NOMO-1 treated with DMSO at 0.1 percent for 48 hours (cell line): ENCODE measurements around the gene ACIN1.

ENCODE experiments used
- DNase-seq: peaks from one replicate; lab custom pipeline; 2025; ENCODE audit not compliant: unreplicated experiment; lab: John Stamatoyannopoulos, UW

ACIN1 gene

GRCh38 chr14:23094666-23095195 is at the start of gene ACIN1:
ACIN1 (minus strand) TSS chr14:23095136; CDS start chr14:23095112, 24 bp downstream.
- DNase-seq, result no peak

GRCh38 chr14:23143911-23144310 is 49.0 kb upstream of the ACIN1 start:
- no peak for DNase-seq

GRCh38 chr14:23142826-23143225 is 47.9 kb upstream of the ACIN1 start:
- no peak for DNase-seq

GRCh38 chr14:23141706-23142444 is 46.9 kb upstream of the ACIN1 start:
- no peak for DNase-seq

GRCh38 chr14:23140371-23140770 is 45.4 kb upstream of the ACIN1 start:
- no peak for DNase-seq

GRCh38 chr14:23139874-23140273 is 44.9 kb upstream of the ACIN1 start:
- DNase-seq, result no peak

- no peak for DNase-seq
These were observed 43.0 kb upstream of the ACIN1 start for GRCh38 chr14:23137813-23138535.

- DNase-seq, result no peak
These were observed 42.4 kb upstream of the ACIN1 start for GRCh38 chr14:23137192-23137812.

GRCh38 chr14:23136566-23137133 is 41.7 kb upstream of the ACIN1 start:
- no peak for DNase-seq

GRCh38 chr14:23132970-23133369 is 38.0 kb upstream of the ACIN1 start:
- DNase-seq, result no peak

GRCh38 chr14:23131482-23131881 is 36.5 kb upstream of the ACIN1 start:
- no peak for DNase-seq

- DNase-seq, result no peak
These were observed 35.9 kb upstream of the ACIN1 start for GRCh38 chr14:23130871-23131270.

- no peak for DNase-seq
These were observed 34.9 kb upstream of the ACIN1 start for GRCh38 chr14:23129759-23130316.

GRCh38 chr14:23128969-23129758 is 34.2 kb upstream of the ACIN1 start:
- no peak for DNase-seq

- DNase-seq, result no peak
These were observed 32.9 kb upstream of the ACIN1 start for GRCh38 chr14:23127861-23128260.

- no peak for DNase-seq
These were observed 31.8 kb upstream of the ACIN1 start for GRCh38 chr14:23126548-23127278.

- no peak for DNase-seq
These were observed 31.1 kb upstream of the ACIN1 start for GRCh38 chr14:23125933-23126524.

GRCh38 chr14:23125011-23125410 is 30.1 kb upstream of the ACIN1 start:
- DNase-seq, result no peak

GRCh38 chr14:23124337-23124954 is 29.5 kb upstream of the ACIN1 start:
- no peak for DNase-seq
